Measurements from ENCODE around the gene KIF26B. TPM values are rescaled to one million over a fixed set of nuclear protein-coding genes. Genes with fewer than 3 reads are reported as not detected.

KIF26B gene
- total RNA-seq, 1 donor from 2014 or later: 3.5 TPM

DNA sequence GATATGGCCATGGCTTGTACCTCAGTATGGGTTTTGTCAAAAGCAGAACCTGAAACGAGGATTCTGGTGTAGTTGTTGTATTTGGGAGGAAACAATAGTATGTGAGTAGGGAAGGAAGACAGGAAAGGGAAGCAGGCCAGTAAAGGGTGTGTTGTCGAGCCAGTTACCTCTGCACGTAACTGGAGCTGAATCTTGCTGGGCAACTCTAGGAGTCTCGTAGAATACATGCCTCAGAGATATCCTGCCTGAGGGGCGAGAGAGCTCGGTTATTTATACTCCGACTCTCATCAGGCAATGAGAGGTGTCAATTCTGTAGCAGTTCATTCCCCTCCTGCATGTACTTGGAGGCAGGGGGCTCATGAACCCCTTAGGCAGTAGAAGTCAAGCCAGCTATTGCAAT is 45.9 kb upstream of the KIF26B start:
- no peak overlapping the region for H3K4me3 ChIP-seq
- H3K9me3 ChIP-seq (replicated peaks): no peaks in the 10 kb centered on the region
- H3K36me3 ChIP-seq: no peaks in the 10 kb centered on the region
- no peak for DNase-seq
- TF ChIP-seq, protein P1, sequence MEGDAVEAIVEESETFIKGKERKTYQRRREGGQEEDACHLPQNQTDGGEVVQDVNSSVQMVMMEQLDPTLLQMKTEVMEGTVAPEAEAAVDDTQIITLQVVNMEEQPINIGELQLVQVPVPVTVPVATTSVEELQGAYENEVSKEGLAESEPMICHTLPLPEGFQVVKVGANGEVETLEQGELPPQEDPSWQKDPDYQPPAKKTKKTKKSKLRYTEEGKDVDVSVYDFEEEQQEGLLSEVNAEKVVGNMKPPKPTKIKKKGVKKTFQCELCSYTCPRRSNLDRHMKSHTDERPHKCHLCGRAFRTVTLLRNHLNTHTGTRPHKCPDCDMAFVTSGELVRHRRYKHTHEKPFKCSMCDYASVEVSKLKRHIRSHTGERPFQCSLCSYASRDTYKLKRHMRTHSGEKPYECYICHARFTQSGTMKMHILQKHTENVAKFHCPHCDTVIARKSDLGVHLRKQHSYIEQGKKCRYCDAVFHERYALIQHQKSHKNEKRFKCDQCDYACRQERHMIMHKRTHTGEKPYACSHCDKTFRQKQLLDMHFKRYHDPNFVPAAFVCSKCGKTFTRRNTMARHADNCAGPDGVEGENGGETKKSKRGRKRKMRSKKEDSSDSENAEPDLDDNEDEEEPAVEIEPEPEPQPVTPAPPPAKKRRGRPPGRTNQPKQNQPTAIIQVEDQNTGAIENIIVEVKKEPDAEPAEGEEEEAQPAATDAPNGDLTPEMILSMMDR (IDR thresholded peaks at IDR 0.05; ENCODE audit: borderline replicate concordance): no peak
- intact Hi-C loops (cut with micrococcal nuclease): no loop called here
- no peaks in the 10 kb centered on the region for H3K4me1 ChIP-seq
- no peaks in the 10 kb centered on the region for H3K27me3 ChIP-seq (ENCODE audit: low read depth)
- H3K27ac ChIP-seq (replicated peaks): no peak overlapping the region

DNA sequence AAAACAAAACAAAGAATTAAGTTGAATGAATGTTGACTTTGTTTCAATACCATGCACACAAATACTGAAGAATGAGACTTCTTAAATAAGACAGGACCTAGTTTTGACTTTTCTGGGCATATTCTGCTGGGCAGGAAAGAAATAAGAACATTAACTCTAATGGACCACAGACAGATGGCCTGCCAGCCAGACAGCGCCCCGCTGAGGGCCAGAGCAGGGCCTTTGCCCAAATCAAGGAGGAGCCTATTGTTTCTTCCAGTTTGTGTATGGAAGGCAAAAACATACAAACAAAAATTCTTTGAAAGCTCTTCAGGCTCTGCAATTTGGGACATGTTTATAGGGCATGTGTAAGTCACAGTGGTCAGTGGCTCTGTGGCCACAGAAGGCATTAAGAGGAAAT is 44.4 kb upstream of the KIF26B start:
- Histone ChIP-seq H3K27ac (replicated peaks) (no peak overlapping the region), H3K36me3 (no peaks in the 10 kb centered on the region), H3K4me1 (no peaks in the 10 kb centered on the region), H3K27me3 (ENCODE audit: low read depth) (no peaks in the 10 kb centered on the region), H3K9me3 (replicated peaks) (no peaks in the 10 kb centered on the region), H3K4me3 (no peak overlapping the region)
- DNase-seq: no peak
- intact Hi-C loops (cut with micrococcal nuclease): no loop called here
- TF ChIP-seq, protein P1 (IDR thresholded peaks at IDR 0.05; ENCODE audit: borderline replicate concordance): no peak

DNA sequence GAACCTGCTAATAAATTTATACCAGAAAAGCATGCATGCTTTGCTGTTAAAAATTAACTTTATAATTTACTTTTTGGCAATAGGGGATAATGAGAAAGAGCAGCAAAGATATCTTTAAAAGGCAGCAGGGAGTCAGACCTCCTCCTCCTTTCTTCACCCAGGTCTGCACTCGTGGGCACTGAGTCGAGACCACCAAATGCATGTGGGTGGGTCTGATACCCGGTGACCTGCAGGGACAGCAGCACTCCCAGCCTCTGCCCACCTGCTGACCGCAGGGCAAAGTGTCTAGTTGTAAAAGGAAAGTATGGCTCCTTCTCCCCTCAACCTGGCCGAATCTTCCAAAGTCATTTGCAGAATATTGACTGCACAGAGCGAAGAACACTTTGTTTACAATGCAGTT is 43.7 kb upstream of the KIF26B start:
- no peaks in the 10 kb centered on the region for H3K36me3 ChIP-seq
- no peaks in the 10 kb centered on the region for H3K27me3 ChIP-seq (ENCODE audit: low read depth)
- TF ChIP-seq, protein P1 (IDR thresholded peaks at IDR 0.05; ENCODE audit: borderline replicate concordance): no peak
- no peak overlapping the region for H3K4me3 ChIP-seq
- intact Hi-C loops (cut with micrococcal nuclease): no loop called here
- H3K4me1 ChIP-seq: no peaks in the 10 kb centered on the region
- H3K9me3 ChIP-seq (replicated peaks): no peaks in the 10 kb centered on the region
- no peak for DNase-seq
- H3K27ac ChIP-seq (replicated peaks): no peak overlapping the region

DNA sequence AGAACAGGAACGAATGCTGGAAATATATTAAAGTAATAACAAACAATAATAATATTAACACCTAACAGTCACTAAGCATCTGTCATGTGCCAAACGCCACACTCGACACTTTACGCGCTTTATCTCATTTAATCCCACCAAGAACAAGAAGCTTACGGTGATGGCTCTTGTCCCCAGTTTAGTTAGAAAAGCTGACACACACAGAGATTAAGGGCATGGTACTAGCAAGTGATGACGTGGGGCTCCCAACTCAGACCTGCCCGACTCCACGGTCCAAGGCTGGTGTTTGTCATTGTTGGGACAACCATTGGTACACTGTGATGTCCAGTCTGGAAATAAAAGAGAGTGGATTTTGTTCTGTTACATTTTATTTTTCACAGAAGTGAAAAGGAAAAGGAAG is 41.1 kb upstream of the KIF26B start:
- no peak for DNase-seq
- TF ChIP-seq, protein P1 (IDR thresholded peaks at IDR 0.05; ENCODE audit: borderline replicate concordance): no peak
- no peaks in the 10 kb centered on the region for H3K27me3 ChIP-seq (ENCODE audit: low read depth)
- H3K4me1 ChIP-seq: no peaks in the 10 kb centered on the region
- intact Hi-C loops (cut with micrococcal nuclease): no loop called here
- no peaks in the 10 kb centered on the region for H3K9me3 ChIP-seq (replicated peaks)
- no peak overlapping the region for H3K27ac ChIP-seq (replicated peaks)
- no peaks in the 10 kb centered on the region for H3K36me3 ChIP-seq
- no peak overlapping the region for H3K4me3 ChIP-seq

DNA sequence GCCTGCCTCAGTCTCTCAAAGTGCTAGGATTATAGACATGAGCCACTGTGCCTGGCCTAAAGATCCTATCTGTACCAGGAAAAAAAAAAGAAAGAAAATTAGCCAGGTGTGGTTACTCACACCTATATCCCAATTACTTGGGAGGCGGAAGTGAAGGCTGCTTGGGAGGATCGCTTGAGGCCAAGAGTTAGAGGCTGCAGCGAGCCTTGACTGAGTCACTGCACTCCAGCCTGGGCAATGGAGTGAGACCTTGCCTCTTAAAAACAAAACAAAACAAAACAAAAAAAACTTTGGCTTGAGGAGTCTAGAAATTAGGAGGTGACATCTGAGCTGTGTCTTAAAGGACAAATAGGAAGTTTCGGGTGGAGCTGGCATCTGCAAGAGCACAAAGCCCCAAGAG is 38.7 kb upstream of the KIF26B start:
- no peaks in the 10 kb centered on the region for H3K27me3 ChIP-seq (ENCODE audit: low read depth)
- DNase-seq: no peak
- no peaks in the 10 kb centered on the region for H3K9me3 ChIP-seq (replicated peaks)
- H3K4me3 ChIP-seq: no peak overlapping the region
- no peaks in the 10 kb centered on the region for H3K4me1 ChIP-seq
- TF ChIP-seq, protein P1 (IDR thresholded peaks at IDR 0.05; ENCODE audit: borderline replicate concordance): no peak
- H3K27ac ChIP-seq (replicated peaks): no peak overlapping the region
- intact Hi-C loops (cut with micrococcal nuclease): no loop called here
- no peaks in the 10 kb centered on the region for H3K36me3 ChIP-seq

DNA sequence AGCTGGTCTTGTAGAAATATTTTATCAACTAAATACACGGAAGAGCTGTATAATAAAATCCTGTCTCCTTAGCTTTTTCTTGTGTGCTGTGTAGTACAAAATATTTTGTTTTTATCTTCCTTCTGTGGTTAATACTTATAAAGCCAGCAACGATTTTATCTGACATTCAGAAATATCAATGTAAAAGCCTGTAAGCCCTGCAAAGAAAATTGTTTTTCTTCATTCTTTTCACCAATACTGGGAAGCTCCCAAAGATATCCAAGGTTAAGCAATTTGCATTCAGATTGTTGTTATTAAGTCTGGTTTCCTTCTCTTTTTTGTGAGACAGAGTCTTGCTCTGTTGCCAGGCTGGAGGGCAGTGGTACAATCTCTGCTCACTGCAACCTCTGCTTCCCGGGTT is 38.0 kb upstream of the KIF26B start:
- no peak for DNase-seq
- Histone ChIP-seq H3K27me3 (ENCODE audit: low read depth) (no peaks in the 10 kb centered on the region), H3K4me1 (no peaks in the 10 kb centered on the region), H3K9me3 (replicated peaks) (no peaks in the 10 kb centered on the region), H3K36me3 (peaks cover 1% of the 10 kb centered on the region), H3K4me3 (no peak overlapping the region), H3K27ac (replicated peaks) (no peak overlapping the region)
- intact Hi-C loops (cut with micrococcal nuclease): no loop called here
- TF ChIP-seq, protein P1 (IDR thresholded peaks at IDR 0.05; ENCODE audit: borderline replicate concordance): no peak
